Muscle of arm (tissue), 12 donors: ENCODE measurements around the gene ABLIM3. TPM values are rescaled to one million over a fixed set of nuclear protein-coding genes. Genes with fewer than 3 reads are reported as not detected.

ENCODE experiments used
- DNase-seq: peaks from one replicate; pipeline ENCODE4 v3.0.0-alpha.2; 2013
- polyA plus RNA-seq, 12 donors: library from polyadenylated mRNA; unstranded; fragments of 120-200 nt; gene quantifications; one replicate each; pipeline ENCODE4 v1.2.1, GENCODE V29; 2013; ENCODE audit not compliant: insufficient read length in 12 of 12

ABLIM3 gene
- polyA plus RNA-seq, 12 donors: 70.7 to 148 (median 91.1) TPM; not detected in 1

DNA sequence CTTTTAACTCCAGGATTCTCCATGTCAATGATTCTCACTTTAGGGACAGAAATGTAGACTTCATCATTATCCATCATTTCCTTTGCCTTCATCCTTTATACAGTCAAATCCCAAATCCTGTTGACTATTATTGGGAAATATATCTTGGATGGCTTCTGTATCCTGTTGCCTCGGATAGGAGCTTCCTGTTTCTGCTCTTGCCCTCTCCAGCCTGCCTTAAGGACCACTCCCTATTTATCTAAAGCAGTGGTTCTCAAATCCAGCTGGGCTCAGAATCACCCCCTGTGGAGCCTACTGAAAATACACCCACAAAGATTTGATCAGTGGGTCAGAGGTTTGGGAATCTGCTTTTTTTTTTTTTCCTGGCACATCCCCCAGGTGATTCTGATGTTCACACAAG, 138.8 kb downstream of the ABLIM3 start:
- no peak for DNase-seq

DNA sequence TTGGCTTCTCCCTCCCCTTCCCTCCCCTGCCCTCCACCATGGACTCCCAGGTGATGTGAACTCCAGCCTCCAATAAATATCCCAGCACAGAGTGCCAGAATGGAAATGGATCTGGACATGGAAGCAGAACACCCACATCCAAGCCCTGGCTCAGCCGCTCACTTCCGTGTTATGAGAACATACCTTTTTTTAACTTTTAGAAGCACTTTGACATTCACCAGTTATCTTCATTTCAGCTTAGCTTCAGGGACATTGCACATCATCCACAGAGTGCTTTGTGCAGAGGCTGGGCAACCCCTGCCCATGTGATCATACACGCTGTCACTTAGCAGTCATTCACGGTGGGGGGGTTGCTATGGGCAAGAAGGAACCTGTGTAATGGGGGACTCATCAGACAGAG, 139.5 kb downstream of the ABLIM3 start:
- DNase-seq: no peak

DNA sequence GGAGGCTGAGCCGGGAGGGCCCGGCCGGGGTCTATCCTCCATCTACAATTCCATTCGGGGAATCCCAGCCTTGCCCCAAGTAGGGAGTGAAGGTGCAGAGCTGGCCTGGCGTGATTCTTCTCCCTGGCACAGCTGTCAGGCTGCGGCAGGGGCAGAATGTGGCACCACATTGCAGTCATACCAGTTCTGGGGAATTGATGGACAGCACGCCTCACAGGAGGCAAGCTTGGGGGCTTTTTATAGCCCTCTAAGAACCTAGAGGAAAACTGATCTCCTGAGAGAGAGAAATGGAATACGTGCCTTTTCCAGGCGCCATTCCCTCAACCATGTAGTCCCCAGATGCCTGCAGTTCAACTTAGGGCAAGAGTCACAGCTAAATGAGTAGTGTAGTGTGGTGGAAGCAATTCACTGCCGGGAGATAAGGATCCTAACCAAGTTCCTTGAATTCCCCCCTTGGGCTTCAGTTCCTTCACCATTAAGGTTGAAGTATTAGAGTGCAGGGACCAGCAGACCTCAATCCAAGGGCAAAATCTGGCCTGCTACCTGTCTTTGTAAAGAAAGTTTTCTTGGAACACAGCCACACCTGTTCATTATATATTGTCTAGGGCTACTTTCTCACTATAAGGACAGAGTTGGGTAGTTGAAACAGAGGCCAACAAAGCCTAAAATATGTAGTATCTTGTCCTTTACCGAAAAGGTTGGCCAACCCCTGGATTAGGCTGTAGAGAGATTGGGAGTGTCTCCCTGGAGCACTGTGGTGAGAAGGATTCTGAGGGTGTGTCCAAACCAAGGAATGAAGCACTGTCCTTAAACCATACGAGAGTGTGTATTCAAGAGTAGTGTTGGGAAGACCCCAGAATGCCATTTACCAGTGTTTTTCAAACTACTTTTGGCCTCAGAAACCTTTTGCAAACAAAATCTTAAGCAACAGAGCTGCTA, 141.0 kb downstream of the ABLIM3 start:
- no peak for DNase-seq

DNA sequence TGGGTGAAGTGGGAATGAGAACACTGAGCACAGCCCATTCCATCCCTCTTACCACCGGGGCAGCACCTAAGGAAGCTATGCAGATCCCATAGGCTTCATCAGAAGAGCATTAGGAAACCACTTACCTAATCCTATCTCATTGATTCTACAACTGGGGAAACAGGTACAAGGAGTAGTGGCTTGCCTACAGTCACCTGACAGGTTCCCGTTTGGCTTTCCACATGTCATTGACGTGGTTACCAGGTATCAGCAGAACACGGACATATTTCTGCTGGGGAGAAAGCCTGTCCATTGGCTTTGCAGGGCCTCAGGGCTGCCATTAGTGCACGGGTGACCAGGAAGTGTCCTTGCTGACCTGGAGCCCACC, 141.7 kb downstream of the ABLIM3 start:
- no peak for DNase-seq

DNA sequence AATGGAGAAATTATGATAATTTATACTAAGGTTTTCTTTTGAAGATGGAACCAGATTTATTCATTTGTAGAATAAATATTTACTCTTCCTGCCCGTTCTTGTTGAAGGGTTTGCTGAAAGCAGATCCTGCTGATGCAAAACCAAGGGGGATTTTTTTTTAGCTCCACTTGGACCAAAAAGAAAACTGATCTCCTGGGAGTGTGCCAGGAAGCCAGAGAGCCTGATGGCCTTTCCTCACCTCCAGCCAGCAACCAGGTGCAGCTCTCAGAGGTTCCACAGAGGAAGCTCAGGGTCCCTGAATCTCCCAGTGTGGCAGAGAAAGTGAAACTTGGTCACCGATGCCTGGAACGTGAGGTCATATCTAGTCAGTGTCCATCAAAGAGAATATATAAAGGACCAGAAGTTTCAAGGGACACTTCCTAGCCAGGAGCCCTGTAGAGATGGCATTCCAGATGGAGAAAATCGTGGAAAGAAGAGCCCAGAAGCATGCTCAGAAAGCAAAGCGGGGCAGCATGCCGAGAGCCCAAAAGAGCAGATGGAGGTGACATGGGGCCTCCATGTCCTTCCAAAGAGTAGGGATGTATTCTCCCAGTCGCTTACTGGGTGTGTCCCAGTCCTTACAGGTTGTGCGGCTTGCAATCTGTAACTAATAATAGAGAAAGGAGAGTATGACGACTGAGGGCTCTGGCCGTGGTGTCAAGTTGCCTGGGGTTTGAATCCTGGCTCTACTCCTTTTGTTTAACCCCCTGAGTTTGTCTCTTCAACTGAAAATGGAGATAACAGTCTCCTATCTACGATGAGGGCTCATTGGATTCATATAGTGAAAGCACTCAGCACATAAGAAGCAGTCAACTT, 142.6 kb downstream of the ABLIM3 start:
- no peak for DNase-seq

DNA sequence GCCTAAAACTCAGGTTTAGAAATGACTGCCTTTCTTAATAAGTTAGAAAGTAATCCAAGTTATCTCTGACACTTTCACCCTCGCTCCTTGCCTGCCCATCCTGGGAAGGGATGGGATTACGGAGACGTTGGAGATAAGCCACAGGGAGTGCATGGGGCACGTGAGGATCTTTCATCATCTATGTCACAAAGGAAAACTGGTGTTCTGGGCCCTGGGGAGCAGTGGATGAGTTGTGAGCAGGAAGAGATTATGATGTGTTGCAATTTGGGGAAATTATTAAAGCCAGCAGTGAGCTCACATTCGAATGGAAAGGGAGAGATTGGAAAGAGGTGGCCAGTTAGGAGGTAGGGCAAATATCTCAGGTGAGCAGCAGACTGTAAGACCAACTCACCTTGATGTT, 143.2 kb downstream of the ABLIM3 start:
- no peak for DNase-seq

DNA sequence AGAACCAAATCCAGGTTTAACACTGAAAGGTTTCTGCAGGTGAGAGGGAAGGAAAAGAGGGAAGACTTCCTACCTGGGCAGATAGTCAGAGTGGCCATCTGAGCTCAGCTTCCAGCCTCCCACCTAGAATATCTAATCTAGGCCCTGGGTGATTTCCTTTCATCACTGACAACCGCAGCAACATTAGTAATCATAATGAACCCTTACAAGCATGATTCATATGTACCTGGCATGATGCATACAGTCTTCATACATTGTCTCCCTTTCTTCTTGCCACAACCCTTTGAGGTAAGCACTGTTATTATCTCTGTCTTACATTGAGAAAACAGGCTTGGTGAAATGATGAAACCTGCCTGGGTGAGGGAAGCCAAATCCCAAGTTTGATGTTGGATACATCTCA, 143.9 kb downstream of the ABLIM3 start:
- no peak for DNase-seq

DNA sequence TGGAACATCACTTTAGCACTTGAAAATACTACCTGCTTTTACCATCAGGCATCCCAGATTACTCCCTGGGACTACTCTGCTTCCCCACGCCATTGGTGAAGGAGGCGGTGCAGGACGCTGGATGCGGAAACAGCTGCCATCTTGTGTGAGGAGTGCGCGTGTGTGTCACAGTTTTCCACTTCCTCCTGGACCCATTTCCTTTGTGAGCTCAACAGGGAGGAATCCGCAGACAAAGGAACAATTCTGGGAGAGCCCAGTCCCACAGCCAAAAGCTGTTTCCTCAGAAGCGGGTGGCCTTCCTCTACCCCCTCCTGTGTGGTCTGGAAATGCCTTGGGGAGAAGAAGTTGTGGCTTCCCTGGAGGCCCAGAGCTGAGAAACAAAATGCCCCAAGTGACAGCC, 147.1 kb downstream of the ABLIM3 start:
- DNase-seq: peak; percentile 48

DNA sequence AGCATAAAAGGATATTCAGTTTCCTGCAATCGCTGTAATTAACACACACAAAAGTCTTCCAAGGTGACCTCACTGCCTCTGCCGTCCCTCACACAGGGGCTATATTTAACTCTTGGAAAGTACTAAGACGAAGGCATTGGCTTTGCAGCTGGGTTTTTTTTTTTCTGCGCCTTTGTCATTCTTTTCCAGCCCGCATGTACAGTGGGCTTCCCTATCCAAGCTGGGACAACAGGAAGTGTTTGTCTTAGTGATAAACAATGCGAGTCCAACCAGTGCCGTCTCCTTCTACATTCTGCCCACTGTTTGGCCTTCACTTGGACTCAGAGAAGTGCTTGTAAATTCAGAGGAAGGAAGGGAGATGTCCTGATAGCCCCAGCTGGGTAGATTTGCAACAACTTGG, 148.0 kb downstream of the ABLIM3 start:
- no peak for DNase-seq

DNA sequence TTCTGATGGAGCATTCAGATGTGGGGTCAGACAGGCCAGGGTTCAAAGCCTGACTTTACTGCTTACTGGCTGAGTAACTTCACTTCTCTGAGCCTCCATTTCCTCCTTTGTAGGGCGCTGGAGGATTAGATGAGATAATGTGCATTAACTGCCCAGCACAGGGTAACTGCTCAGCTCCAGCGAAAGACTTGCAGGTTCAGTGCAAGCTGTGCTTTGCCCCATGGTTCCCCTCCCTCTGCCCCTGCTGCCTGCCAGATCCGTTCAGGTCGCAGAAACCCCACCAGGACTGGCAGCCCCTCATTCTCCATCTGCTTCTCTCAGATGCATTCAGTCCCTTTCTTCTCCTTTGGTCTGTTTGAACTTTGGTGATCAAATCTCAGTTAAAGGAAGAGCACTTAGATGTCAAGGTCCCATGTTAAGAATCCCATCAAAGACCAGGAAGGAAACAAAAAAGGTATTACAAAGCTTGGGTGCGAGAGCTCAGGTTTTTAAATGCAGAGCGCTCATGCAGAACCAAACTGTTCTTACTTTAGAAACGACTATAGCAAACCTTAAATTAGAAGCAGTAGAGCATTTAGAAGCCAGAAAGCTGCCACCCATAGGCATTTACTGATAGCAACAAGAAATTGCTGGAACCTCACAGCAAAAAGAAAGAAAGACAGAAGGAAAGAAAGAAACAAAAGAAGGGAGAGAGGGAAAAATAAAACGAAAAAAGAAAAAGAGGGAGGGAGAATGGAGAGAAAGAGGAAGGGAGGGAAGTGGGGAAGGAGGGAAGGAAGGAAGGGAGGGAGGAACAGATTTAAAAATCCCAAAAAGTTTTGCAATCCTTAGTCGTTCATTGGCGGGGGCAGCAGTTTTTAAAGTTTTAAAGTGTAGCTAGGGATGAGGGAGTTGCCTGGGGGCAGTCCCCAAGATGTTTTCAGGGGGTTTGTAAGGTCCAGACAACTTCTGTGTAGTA, 153.9 kb downstream of the ABLIM3 start:
- no peak for DNase-seq

DNA sequence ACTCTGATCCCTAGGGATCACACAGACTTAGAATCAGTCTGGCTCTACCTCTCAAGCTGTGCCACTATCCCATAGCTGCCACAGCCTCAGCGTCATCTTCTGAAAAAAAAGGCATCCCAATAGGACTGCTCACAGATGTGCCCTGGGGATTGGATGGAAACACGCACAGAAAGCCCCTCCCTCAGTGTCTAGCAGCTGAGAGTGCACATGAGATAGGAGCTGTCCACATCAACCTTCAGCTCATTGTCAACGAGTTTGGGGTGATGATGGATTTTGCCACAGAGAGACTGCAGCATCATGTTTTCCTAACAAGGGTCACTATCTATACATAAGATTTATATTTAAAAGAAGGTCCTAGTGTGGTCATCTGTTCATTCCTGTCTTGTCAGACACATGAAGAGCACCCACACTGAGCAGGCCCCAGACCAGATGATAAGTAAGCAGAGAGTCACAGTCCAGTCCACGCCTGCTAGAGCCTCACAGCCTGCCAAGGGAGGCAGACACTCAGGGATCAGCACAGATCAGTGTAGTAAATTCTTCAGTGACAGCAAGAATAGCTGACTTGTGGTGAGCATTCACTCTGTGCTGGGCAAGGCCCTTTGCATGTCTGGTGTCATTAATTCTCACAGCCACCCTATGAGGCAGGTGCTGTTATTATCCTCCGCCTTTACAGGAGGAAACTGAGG, 156.2 kb downstream of the ABLIM3 start:
- no peak for DNase-seq

DNA sequence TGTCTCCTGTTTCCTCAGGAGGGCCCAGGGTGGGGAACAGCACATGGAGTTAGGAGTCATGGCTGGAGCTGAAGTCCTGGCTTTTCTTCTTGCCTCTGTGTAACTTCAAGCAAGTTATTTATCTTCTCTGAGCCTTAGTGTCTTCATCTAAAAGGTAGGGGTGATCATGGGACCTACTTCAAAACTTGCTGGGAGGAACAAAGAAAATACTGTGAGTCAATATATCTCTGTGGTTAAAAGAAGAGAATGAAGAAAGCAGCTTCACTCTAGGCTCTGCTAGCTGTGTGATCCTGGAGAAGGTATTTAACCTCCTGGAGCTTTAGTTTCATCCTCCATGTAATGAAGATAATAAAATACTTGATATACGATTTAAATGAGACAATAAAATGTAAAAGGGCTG, 156.9 kb downstream of the ABLIM3 start:
- DNase-seq: no peak

DNA sequence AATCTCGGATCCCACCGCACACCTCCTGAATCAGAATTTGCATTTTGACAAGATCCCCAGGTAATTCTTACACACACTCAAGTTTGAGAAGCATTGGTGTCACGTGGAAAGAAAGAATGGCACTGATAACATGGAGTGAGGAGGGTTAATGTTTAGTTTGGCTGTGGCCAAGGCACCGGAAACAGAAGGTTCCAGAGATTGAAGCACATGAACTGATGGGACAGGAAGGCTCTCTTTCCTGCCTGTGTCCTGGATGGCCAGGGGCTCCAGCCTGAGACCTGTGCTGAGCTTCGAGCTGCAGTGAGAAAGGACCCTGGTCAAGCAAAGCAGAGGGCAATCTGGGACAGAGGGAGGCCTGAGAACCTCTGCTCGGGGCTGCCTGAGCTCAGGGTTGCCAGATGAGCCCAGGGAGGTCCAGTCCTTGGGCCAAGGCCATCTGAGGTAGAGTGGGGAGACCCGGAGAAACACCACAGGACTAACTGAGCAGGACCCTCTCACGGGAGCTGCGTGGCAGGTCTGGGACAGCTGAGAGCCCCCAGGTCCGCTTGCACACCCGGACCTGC, 157.6 kb downstream of the ABLIM3 start:
- no peak for DNase-seq

DNA sequence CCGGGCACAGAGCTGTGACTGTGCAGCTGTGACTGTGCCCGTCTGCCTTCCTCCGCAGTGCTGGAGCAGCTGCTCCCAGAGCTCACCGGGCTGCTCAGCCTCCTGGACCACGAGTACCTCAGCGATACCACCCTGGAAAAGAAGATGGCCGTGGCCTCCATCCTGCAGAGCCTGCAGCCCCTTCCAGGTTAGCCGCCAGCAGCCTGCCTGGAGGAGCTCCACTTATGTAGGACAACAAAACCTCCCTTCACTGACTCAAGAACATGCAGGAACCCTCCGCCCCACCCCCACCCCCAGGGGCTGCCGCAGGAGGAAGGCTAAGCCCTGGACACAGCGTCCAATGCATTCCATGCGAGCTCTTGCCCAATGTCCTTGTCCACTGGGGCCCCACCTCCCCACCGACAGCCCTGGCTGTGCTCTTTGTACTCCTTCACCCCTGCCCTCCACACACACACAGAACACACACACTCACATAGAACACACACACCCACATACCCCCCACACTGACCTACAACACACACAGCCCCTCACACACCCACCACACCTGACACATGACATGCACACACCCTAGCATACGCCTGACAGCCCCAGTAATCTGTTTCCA, 158.3 kb downstream of the ABLIM3 start:
- DNase-seq: no peak

DNA sequence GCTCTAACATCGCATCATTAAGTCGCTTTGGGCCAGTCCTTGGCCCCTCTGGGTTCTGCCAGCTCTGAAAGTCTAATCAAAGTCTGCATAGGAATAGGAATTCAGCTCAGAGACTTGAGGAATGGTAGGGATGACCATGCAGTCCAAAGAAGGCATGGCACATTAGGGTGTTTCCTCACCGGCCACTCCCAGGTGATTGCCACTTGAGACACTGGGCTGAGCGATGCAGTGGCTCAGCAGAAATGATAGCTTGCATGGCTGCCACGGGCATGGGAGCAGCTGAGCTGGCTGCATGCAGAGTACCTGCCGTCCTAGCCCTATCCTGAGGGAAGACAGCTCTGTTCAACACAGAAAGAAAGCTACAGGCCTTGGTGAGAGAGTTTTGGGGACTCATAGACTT, 159.1 kb downstream of the ABLIM3 start:
- DNase-seq: no peak

DNA sequence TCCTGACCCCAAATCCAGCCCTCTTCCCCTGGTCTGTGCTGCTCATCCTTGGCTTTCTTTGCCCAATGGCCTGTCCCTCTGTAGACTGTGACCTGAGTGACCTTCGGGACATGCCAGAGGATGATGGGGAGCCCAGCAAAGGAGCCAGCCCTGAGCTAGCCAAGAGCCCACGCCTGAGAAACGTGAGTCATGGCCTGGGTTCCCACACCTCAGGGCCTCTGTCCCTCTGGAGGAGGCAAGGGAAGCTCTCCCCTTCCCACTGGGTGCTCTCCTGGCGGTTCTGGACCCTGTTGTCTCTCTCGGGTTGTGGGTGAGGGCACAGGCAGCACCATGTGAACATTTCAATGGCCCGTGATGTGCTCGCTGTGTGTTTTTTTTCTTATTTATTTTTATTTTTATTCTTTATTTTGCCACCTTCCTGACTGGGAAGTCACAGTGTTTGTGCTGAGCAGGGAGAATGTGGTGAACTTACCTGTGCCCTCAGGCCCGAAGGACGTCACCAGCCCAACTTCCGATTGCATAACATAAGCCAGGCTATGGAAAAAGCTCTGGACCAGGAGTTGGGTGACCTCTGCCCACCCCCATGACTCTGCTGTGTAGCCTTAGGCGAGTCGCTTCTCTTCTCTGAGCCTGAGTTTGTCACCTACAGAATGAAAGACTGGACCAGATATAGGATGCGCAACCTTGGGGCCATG, 159.9 kb downstream of the ABLIM3 start:
- no peak for DNase-seq

DNA sequence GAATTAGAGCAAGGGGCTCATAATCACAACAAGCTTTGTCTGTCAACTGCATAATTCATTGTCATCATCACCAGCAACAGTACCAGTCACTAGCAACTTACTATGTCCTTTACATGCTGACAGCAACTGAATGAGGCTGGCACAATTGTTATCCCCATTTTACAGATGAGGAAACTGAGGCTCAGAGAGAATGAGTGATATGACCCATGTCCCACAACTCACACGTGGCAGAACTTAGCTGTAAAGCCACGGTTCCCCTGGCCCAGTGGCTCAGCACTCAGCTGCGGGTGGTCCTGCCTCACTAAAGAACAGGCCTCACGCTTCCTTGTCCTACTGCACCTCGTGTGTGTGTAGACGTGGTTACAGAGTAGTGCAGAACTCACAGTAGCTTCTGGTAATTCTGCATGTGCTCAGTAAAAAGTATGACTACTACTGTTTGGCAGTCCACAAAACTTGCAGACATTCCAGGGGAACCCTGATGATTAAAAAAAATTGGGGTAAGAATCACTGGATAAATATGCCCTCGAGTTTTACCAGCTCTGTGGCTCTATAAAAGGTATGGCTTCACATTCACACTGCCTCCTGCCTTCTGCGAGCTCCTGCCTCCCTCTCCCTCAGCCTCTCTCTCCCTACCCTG, 160.6 kb downstream of the ABLIM3 start:
- no peak for DNase-seq

DNA sequence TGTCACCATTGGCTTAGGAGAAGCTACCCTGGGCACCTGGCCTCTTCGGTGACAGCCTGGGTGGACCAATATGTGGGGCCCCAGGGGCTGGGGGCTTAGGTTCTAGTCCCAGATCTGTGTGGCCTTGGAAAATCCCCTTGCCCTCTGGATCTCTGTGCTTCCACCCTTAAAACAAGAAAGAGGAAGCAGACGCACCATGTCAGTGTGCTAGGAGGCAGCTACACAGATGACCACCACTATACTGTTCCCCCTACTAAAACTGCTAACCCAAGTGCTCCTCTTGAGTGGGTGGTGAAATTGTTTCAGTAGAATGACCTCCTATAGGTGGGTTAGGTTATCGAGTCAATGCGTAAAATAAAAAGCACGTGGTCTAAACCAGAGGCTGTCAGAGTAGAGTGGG, 161.3 kb downstream of the ABLIM3 start:
- DNase-seq: no peak

DNA sequence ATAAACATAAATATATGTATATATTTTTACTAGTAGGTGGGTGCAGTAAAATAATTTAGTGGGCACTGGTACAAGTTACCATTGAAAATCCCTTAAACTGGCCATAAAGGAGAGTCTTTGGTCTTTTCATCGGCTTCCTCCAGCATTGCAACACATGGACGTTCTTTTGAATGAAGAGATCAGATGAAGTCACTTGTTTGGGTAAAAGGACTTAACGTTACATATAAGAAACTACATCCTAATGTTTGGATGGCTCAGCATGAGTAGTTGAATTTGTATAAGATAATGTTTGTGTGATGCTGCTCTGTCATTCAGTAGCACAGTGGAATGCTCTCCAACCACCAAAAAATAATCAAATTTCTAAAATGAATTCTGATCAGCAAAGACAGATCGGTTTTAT, 161.9 kb downstream of the ABLIM3 start:
- DNase-seq: no peak
